WTC11 (cell line): ENCODE data around the gene MAP3K3. TPM values are rescaled to one million over a fixed set of nuclear protein-coding genes. Genes with fewer than 3 reads are reported as not detected.
A peak's percentile ranks its signal among the peaks of the same experiment; 100 is the strongest.

Experiments
- ATF6 ChIP-seq: sonication (generic); formaldehyde crosslinking; IDR thresholded peaks from 2 replicates; pipeline ENCODE4 v1.8.1; 2023; ENCODE audit warnings: mild to moderate bottlenecking, missing genetic modification reagents
- CBFB ChIP-seq: sonication (generic); formaldehyde crosslinking; IDR thresholded peaks from 2 replicates; pipeline ENCODE4 v1.8.1; 2022; ENCODE audit warnings: mild to moderate bottlenecking, low read depth, missing genetic modification reagents
- CREB1 ChIP-seq: sonication (generic); formaldehyde crosslinking; IDR thresholded peaks from 2 replicates; pipeline ENCODE4 v1.8.0; 2023; ENCODE audit warnings: mild to moderate bottlenecking, missing genetic modification reagents
- CTCF ChIP-seq: fragments of 200-600 bp; IDR thresholded peaks from 2 replicates; pipeline ENCODE4 v1.8.0; 2022; ENCODE audit warnings: antibody characterized with exemption
- E2F5 ChIP-seq: sonication (generic); formaldehyde crosslinking; IDR thresholded peaks from 2 replicates; pipeline ENCODE4 v1.8.1; 2022; ENCODE audit warnings: mild to moderate bottlenecking, moderate library complexity, missing genetic modification reagents
- ERG ChIP-seq: fragments of 250-450 bp; sonication (Bioruptor Pico); IDR thresholded peaks from 2 replicates; pipeline ENCODE4 v1.8.0; 2021; ENCODE audit warnings: mild to moderate bottlenecking
- ESRRA ChIP-seq: sonication (generic); formaldehyde crosslinking; IDR thresholded peaks from 2 replicates; pipeline ENCODE4 v1.8.1; 2022; ENCODE audit warnings: mild to moderate bottlenecking, missing genetic modification reagents, borderline replicate concordance
- FOXJ3 ChIP-seq: sonication (generic); formaldehyde crosslinking; IDR thresholded peaks from 2 replicates; pipeline ENCODE4 v1.9.0; 2021; ENCODE audit warnings: missing genetic modification reagents, mild to moderate bottlenecking, borderline replicate concordance
- FOXK1 ChIP-seq: sonication (generic); formaldehyde crosslinking; IDR thresholded peaks from 2 replicates; pipeline ENCODE4 v1.8.0; 2022; ENCODE audit warnings: mild to moderate bottlenecking, moderate library complexity, missing genetic modification reagents
- GRHL2 ChIP-seq: fragments of 250-450 bp; sonication (Bioruptor Pico); IDR thresholded peaks from 2 replicates; pipeline ENCODE4 v1.8.0; 2022; ENCODE audit warnings: mild to moderate bottlenecking, moderate library complexity; ENCODE audit not compliant: insufficient replicate concordance, severe bottlenecking
- GTF2I ChIP-seq: fragments of 250-450 bp; sonication (Bioruptor Pico); conservative IDR thresholded peaks from 2 replicates; pipeline ENCODE4 v1.4.0; 2021; ENCODE audit warnings: mild to moderate bottlenecking
- HMGA2 ChIP-seq: fragments of 250-450 bp; sonication (Bioruptor Pico); IDR thresholded peaks from 2 replicates; pipeline ENCODE4 v1.4.0; 2021; ENCODE audit warnings: mild to moderate bottlenecking, moderate library complexity
- MXD4 ChIP-seq: fragments of 250-450 bp; sonication (Bioruptor Pico); IDR thresholded peaks from 2 replicates; pipeline ENCODE4 v1.8.0; 2021; ENCODE audit warnings: mild to moderate bottlenecking, moderate library complexity, borderline replicate concordance
- NFE2L1 ChIP-seq: sonication (generic); formaldehyde crosslinking; IDR thresholded peaks from 2 replicates; pipeline ENCODE4 v1.8.1; 2023; ENCODE audit warnings: missing genetic modification reagents
- NFYB ChIP-seq: sonication (generic); formaldehyde crosslinking; conservative IDR thresholded peaks from 2 replicates; pipeline ENCODE4 v1.8.0; 2022; ENCODE audit warnings: low read depth, missing genetic modification reagents
- OVOL2 ChIP-seq: fragments of 250-450 bp; sonication (Bioruptor Pico); IDR thresholded peaks from 2 replicates; pipeline ENCODE4 v1.9.0; 2021; ENCODE audit warnings: mild to moderate bottlenecking, borderline replicate concordance
- PRDM15 ChIP-seq: sonication (generic); formaldehyde crosslinking; IDR thresholded peaks from 2 replicates; pipeline ENCODE4 v1.8.0; 2022; ENCODE audit warnings: missing genetic modification reagents
- STAT6 ChIP-seq: sonication (generic); formaldehyde crosslinking; conservative IDR thresholded peaks from 2 replicates; pipeline ENCODE4 v1.8.1; 2023; ENCODE audit warnings: mild to moderate bottlenecking, low read depth, missing genetic modification reagents, moderate library complexity
- TEAD1 ChIP-seq: sonication (generic); formaldehyde crosslinking; IDR thresholded peaks from 2 replicates; pipeline ENCODE4 v1.8.0; 2022; ENCODE audit warnings: mild to moderate bottlenecking, missing genetic modification reagents
- TP53 ChIP-seq: sonication (generic); formaldehyde crosslinking; IDR thresholded peaks from 2 replicates; pipeline ENCODE4 v1.8.1; 2023; ENCODE audit warnings: mild to moderate bottlenecking, missing genetic modification reagents
- USF2 ChIP-seq: sonication (generic); formaldehyde crosslinking; IDR thresholded peaks from 2 replicates; pipeline ENCODE4 v1.8.1; 2023; ENCODE audit warnings: mild to moderate bottlenecking, missing genetic modification reagents, moderate library complexity
- ZMAT4 ChIP-seq: fragments of 250-450 bp; sonication (Bioruptor Pico); IDR thresholded peaks from 2 replicates; pipeline ENCODE4 v1.9.0; 2021; ENCODE audit warnings: mild to moderate bottlenecking
- ZNF416 ChIP-seq: fragments of 250-450 bp; sonication (Bioruptor Pico); IDR thresholded peaks from 2 replicates; pipeline ENCODE4 v1.9.0; 2021; ENCODE audit warnings: mild to moderate bottlenecking, inconsistent platforms
- ZNF671 ChIP-seq: fragments of 250-450 bp; sonication (Bioruptor Pico); IDR thresholded peaks from 2 replicates; pipeline ENCODE4 v1.8.0; 2021; ENCODE audit warnings: mild to moderate bottlenecking
- total RNA-seq: library from RNA; stranded (reverse); gene quantifications from 3 replicates; pipeline ENCODE4 v1.2.3, GENCODE V29; 2021

The MAP3K3 gene
- total RNA-seq, 1 experiment from 2014 or later, result 25.7 TPM

GRCh38 chr17:63621684-63622573, at the start of gene MAP3K3 (continued):
- TF ChIP-seq STAT6 (no peak), E2F5 (CRISPR knock-in tag) (peak; percentile 84), PRDM15 (no peak), ZNF416 (CRISPR knock-in tag) (peak; percentile 82; the same call in 1 of the 2 replicates), TEAD1 (CRISPR knock-in tag) (peak; percentile 86; the same call in 1 of the 2 replicates), NFE2L1 (CRISPR knock-in tag) (no peak; the same call in 1 of the 2 replicates), GTF2I (CRISPR knock-in tag) (no peak), GRHL2 (CRISPR knock-in tag) (no peak), USF2 (CRISPR knock-in tag) (no peak; the same call in 1 of the 2 replicates), MXD4 (CRISPR knock-in tag) (no peak), ZNF671 (CRISPR knock-in tag) (no peak), ZMAT4 (no peak), HMGA2 (no peak), CREB1 (CRISPR knock-in tag) (no peak), FOXK1 (peak; percentile 51; the same call in 1 of the 2 replicates), ATF6 (CRISPR knock-in tag) (no peak), OVOL2 (CRISPR knock-in tag) (no peak), CTCF (no peak), FOXJ3 (CRISPR knock-in tag) (no peak), TP53 (CRISPR knock-in tag) (no peak), CBFB (CRISPR knock-in tag) (no peak), NFYB (CRISPR knock-in tag) (peak; percentile 80), ESRRA (CRISPR knock-in tag) (no peak), ERG (CRISPR knock-in tag) (no peak)
